Caco-2 (cell line): ENCODE measurements around the gene TRAK1. TPM values are rescaled to one million over a fixed set of nuclear protein-coding genes. Genes with fewer than 3 reads are reported as not detected.
"Not testable (repeated sequence)": the region's sequence is repeated elsewhere in the genome, so short reads cannot be mapped to it uniquely, and the experiment has no call there.

Experiments used
- BruUV-seq: library from RNA; stranded (reverse); fragments of 400-500 nt; replicated peaks from 2 replicates; lab custom pipeline; 2021; lab: Mats Ljungman, UMichigan
- CTCF ChIA-PET: fragments of 300-600 bp; sonication (Branson Sonifier 250); formaldehyde crosslinking; loops from one replicate; lab custom pipeline; 2022; ENCODE audit warnings: antibody characterized with exemption; lab: Charles Lee
- POLR2A ChIA-PET: fragments of 300-600 bp; sonication (Branson Sonifier 250); formaldehyde crosslinking; loops from one replicate; lab custom pipeline; 2022; ENCODE audit warnings: antibody characterized with exemption; lab: Charles Lee
- DNase-seq, 2 experiments: peaks; one replicate each; pipeline versions ENCODE4 v3.0.0 to v3.0.0-alpha.2; 2020 to 2022
- H3K27me3 ChIP-seq: replicated peaks from 2 replicates; pipeline ENCODE4 v1.6.0; 2011; ENCODE audit warnings: low read length; ENCODE audit not compliant: control insufficient read depth, insufficient read depth
- H3K36me3 ChIP-seq: 2 replicates; pipeline ENCODE4 v1.5.1; 2011; ENCODE audit warnings: low read length; ENCODE audit not compliant: control insufficient read depth, insufficient read depth
- H3K4me1 ChIP-seq: fragments of 250-450 bp; sonication (Bioruptor Pico); 2 replicates; pipeline ENCODE4 v1.5.1; 2020; ENCODE audit warnings: mild to moderate bottlenecking
- H3K4me3 ChIP-seq: 2 replicates; pipeline ENCODE4 v1.5.1; 2011; ENCODE audit warnings: low read depth, mild to moderate bottlenecking, control low read depth, low read length
- H3K9me3 ChIP-seq: fragments of 250-450 bp; sonication (Bioruptor Pico); 2 replicates; pipeline ENCODE4 v1.5.1; 2020; ENCODE audit warnings: mild to moderate bottlenecking, moderate library complexity
- H3K27ac Mint-ChIP-seq: one replicate; pipeline ENCODE4 v1.8.0; 2022; ENCODE audit warnings: mixed read lengths; ENCODE audit not compliant: unreplicated experiment
- H3K27me3 Mint-ChIP-seq: one replicate; pipeline ENCODE4 v1.8.0; 2022; ENCODE audit warnings: mixed read lengths; ENCODE audit not compliant: insufficient read depth, unreplicated experiment
- H3K36me3 Mint-ChIP-seq: one replicate; pipeline ENCODE4 v1.8.0; 2022; ENCODE audit warnings: mild to moderate bottlenecking, mixed read lengths; ENCODE audit not compliant: insufficient read depth, unreplicated experiment
- H3K4me1 Mint-ChIP-seq: one replicate; pipeline ENCODE4 v1.8.0; 2022; ENCODE audit warnings: low read depth, mixed read lengths; ENCODE audit not compliant: unreplicated experiment
- H3K4me3 Mint-ChIP-seq: one replicate; pipeline ENCODE4 v1.8.0; 2022; ENCODE audit warnings: mild to moderate bottlenecking, moderate library complexity, mixed read lengths; ENCODE audit not compliant: unreplicated experiment
- H3K9me3 Mint-ChIP-seq: one replicate; pipeline ENCODE4 v1.8.0; 2022; ENCODE audit warnings: mixed read lengths; ENCODE audit not compliant: unreplicated experiment
- CTCF ChIP-seq, 2 experiments: fragments of 200-600 bp in 1 of 2; IDR thresholded peaks; 1 replicate in 1 of 2; 2 replicates in 1 of 2; pipeline versions ENCODE4 v1.5.1 to v1.8.0; 2011 to 2022; ENCODE audit warnings: antibody characterized with exemption in 1 of 2, control low read depth in 1 of 2, inconsistent platforms in 1 of 2, low read depth in 1 of 2, low read length in 1 of 2, mild to moderate bottlenecking in 1 of 2, moderate library complexity in 1 of 2; ENCODE audit not compliant: insufficient read depth in 1 of 2, severe bottlenecking in 1 of 2, unreplicated experiment in 1 of 2
- intact Hi-C: fragments of 100-400 bp; cut with micrococcal nuclease; formaldehyde crosslinking; loops from one replicate; pipeline ENCODE4 v1.10.0; 2022; ENCODE audit not compliant: unreplicated experiment
- total RNA-seq: library from RNA; stranded (reverse); gene quantifications from 2 replicates; pipeline ENCODE4 v1.2.3, GENCODE V29; 2022

Gene TRAK1
- total RNA-seq, 1 experiment from 2014 or later: 33.3 TPM

GRCh38 chr3:42043099-42043813, 47.9 kb upstream of the TRAK1 start:
- H3K27me3 ChIP-seq: no peaks in the 10 kb centered on the region
- no peaks in the 10 kb centered on the region for H3K27me3 Mint-ChIP-seq
- no peaks in the 10 kb centered on the region for H3K36me3 ChIP-seq
- H3K9me3 Mint-ChIP-seq: no peaks in the 10 kb centered on the region
- H3K4me1 Mint-ChIP-seq: peaks cover 15% of the 10 kb centered on the region
- CTCF ChIA-PET: no interaction called here
- no peak for TF ChIP-seq CTCF (IDR thresholded peaks at IDR 0.05; ENCODE audit: insufficient read depth in 1 of 2, low read depth in 1 of 2, low read length in 1 of 2, severe bottlenecking in 1 of 2, unreplicated experiment in 1 of 2)
- H3K4me3 Mint-ChIP-seq: peak overlapping the region; percentile 5
- no peak for DNase-seq
- peak overlapping the region; percentile 71 for H3K27ac Mint-ChIP-seq
- H3K9me3 ChIP-seq: no peaks in the 10 kb centered on the region
- H3K4me1 ChIP-seq: no peaks in the 10 kb centered on the region
- POLR2A ChIA-PET: no interaction called here
- no peaks in the 10 kb centered on the region for H3K36me3 Mint-ChIP-seq
- intact Hi-C loops: no loop called here
- BruUV-seq: no TSS peak
- no peak overlapping the region for H3K4me3 ChIP-seq

GRCh38 chr3:42045708-42046243, 45.4 kb upstream of the TRAK1 start:
- DNase-seq: no peak
- BruUV-seq: no TSS peak
- intact Hi-C loops: loop anchor here (1.0 kb wide), 1 partner anchor 24 kb away; no protein-coding TSS in a partner anchor
- ChIA-PET POLR2A (interaction anchor here (0.6 kb wide), 1 partner anchor 557 kb away, joined by 6 read pairs; no protein-coding TSS in a partner anchor), CTCF (no interaction called here)
- Histone ChIP-seq H3K36me3 (no peaks in the 10 kb centered on the region), H3K4me3 (no peak overlapping the region), H3K27me3 (no peaks in the 10 kb centered on the region), H3K4me1 (no peaks in the 10 kb centered on the region), H3K9me3 (no peaks in the 10 kb centered on the region)
- Mint-ChIP-seq H3K4me3 (no peak overlapping the region), H3K36me3 (no peaks in the 10 kb centered on the region), H3K27me3 (no peaks in the 10 kb centered on the region), H3K27ac (no peak overlapping the region), H3K9me3 (no peaks in the 10 kb centered on the region), H3K4me1 (peaks cover 15% of the 10 kb centered on the region)
- TF ChIP-seq CTCF (IDR thresholded peaks at IDR 0.05; ENCODE audit: insufficient read depth in 1 of 2, low read depth in 1 of 2, low read length in 1 of 2, severe bottlenecking in 1 of 2, unreplicated experiment in 1 of 2): no peak

- DNase-seq, H3K27ac Mint-ChIP-seq, H3K4me1 ChIP-seq, H3K27me3 Mint-ChIP-seq, BruUV-seq, H3K4me3 Mint-ChIP-seq, H3K4me3 ChIP-seq, intact Hi-C loops, H3K9me3 Mint-ChIP-seq, H3K27me3 ChIP-seq, H3K36me3 ChIP-seq, CTCF ChIA-PET, H3K9me3 ChIP-seq, POLR2A ChIA-PET, H3K36me3 Mint-ChIP-seq: not testable (repeated sequence)
- peaks cover 14% of the 10 kb centered on the region for H3K4me1 Mint-ChIP-seq
These were observed 42.6 kb upstream of the TRAK1 start for GRCh38 chr3:42048526-42048925.
